ENCODE data around the gene CAVIN3. TPM values are rescaled to one million over a fixed set of nuclear protein-coding genes. Genes with fewer than 3 reads are reported as not detected.
A peak's percentile ranks its signal among the peaks of the same experiment; 100 is the strongest.

CAVIN3 gene
- total and polyA plus RNA-seq, 2 of the 8 experiments (the other 6 are each of a cell fraction or from before 2014, with no cell fraction given), result 17.7 to 26.4 TPM

GRCh38 chr11:6271598-6271997 lies 48.7 kb downstream of the CAVIN3 start:
- FAIRE-seq (no peak), DNase-seq (ENCODE audit: low read depth in 1 of 2, low spot score in 2 of 2) (no peak)
- no peak overlapping the region for H2BK120ac ChIP-seq (replicated peaks; ENCODE audit: low read depth, low read length)
- no peak overlapping the region for H4K91ac ChIP-seq (replicated peaks; ENCODE audit: insufficient read length, low read length)
- H2BK20ac ChIP-seq (ENCODE audit: low read length), result no peak overlapping the region
- POLR2A ChIA-PET (ENCODE audit: partially characterized antibody), result interaction anchor here (0.8 to 1.2 kb wide), 2 partner anchors 13 to 48 kb away, joined by 4 read pairs; no protein-coding TSS in a partner anchor
- no peaks in the 10 kb centered on the region; a peak in 1 of 7 replicates for H3K27me3 ChIP-seq (replicated peaks in 1 of 4; ENCODE audit: control insufficient read depth in 3 of 4, extremely low read depth in 1 of 4, insufficient read depth in 3 of 4, low read length in 3 of 4)
- no peak overlapping the region for H2BK12ac ChIP-seq (ENCODE audit: low read depth, low read length)
- no peak overlapping the region for H2AFZ ChIP-seq (ENCODE audit: low read length)
- no peak overlapping the region for H3K4me3 ChIP-seq (ENCODE audit: extremely low read depth in 1 of 4, insufficient read depth in 2 of 4, low read depth in 3 of 4, low read length in 4 of 4)
- H2BK5ac ChIP-seq (ENCODE audit: low read depth, low read length), result no peak overlapping the region
- H3K79me1 ChIP-seq (ENCODE audit: low read depth, low read length), result no peaks in the 10 kb centered on the region
- no peaks in the 10 kb centered on the region for H3K79me2 ChIP-seq (ENCODE audit: control insufficient read depth in 1 of 2, insufficient read depth in 2 of 2, low read length in 2 of 2)
- no peak overlapping the region for H3K4me2 ChIP-seq (ENCODE audit: insufficient read depth in 1 of 2, low read depth in 2 of 2, low read length in 2 of 2)
- H3K36me3 ChIP-seq (ENCODE audit: control insufficient read depth in 2 of 4, insufficient read depth in 4 of 4, low read length in 3 of 4), result no peaks in the 10 kb centered on the region
- H3K18ac ChIP-seq (ENCODE audit: extremely low read depth, low read length), result no peak overlapping the region
- no peak overlapping the region for H3K9ac ChIP-seq (replicated peaks in 1 of 4; ENCODE audit: extremely low read depth in 1 of 4, low read depth in 3 of 4, low read length in 3 of 4)
- no peak overlapping the region for H4K8ac ChIP-seq (ENCODE audit: extremely low read depth, insufficient read depth, low read length)
- CTCF ChIA-PET (ENCODE audit: partially characterized antibody), result interaction anchor here (0.6 to 8.6 kb wide), 17 partner anchors 11 to 285 kb away, joined by 3 to 112 read pairs (median 8); partner anchors contain the start of genes CCKBR and OR52L1
- no peaks in the 10 kb centered on the region for H3K9me3 ChIP-seq (ENCODE audit: insufficient read depth in 2 of 2, low read depth in 1 of 2, low read length in 1 of 2)
- no peak overlapping the region for H3K23ac ChIP-seq (ENCODE audit: insufficient read length)
- no peaks in the 10 kb centered on the region for H3K23me2 ChIP-seq (ENCODE audit: low read depth, low read length)
- 52% methylated on average over 3 of the region's 3 CpGs; no CpG with 5 or more reads in 1 of the 2 experiments for WGBS, 2 experiments (ENCODE audit: extremely low coverage in 1 of 2, insufficient coverage in 1 of 2, insufficient read length in 1 of 2, insufficient replicate concordance in 2 of 2, low coverage in 1 of 2, low lambda C conversion rate in 2 of 2, missing lambda C conversion rate in 1 of 2)
- H2AK5ac ChIP-seq (ENCODE audit: low read depth, low read length), result peak overlapping the region; percentile 12; the same call in 1 of the 2 replicates
- H4K5ac ChIP-seq (ENCODE audit: insufficient read length, low read depth, low read length), result no peak overlapping the region
- no peak overlapping the region for H3K56ac ChIP-seq (replicated peaks; ENCODE audit: insufficient read length, low read depth, low read length)
- H3K27ac ChIP-seq (ENCODE audit: low read depth, low read length), result no peak overlapping the region
- no peak overlapping the region for H2BK15ac ChIP-seq (ENCODE audit: low read length)
- no peak overlapping the region for H3K4ac ChIP-seq (replicated peaks; ENCODE audit: insufficient read length, low read depth, low read length)
- H3K14ac ChIP-seq (ENCODE audit: insufficient read length), result no peak overlapping the region
- H3K4me1 ChIP-seq (replicated peaks in 1 of 4; ENCODE audit: control insufficient read depth in 3 of 4, insufficient read depth in 4 of 4, low read length in 3 of 4), result peaks cover 0 to 4% (median 0%) of the 10 kb centered on the region in 4 experiments; a peak in 1 of 7 replicates
- no peaks in the 10 kb centered on the region for H4K20me1 ChIP-seq (replicated peaks in 1 of 2; ENCODE audit: control insufficient read depth in 1 of 2, insufficient read depth in 2 of 2, low read length in 2 of 2)
- TF ChIP-seq YY1 (IDR thresholded peaks at IDR 0.05; ENCODE audit: low read depth, low read length) (no peak), RNF2 (IDR thresholded peaks at IDR 0.05; ENCODE audit: borderline replicate concordance, low read depth, low read length, missing control alignments, poor library complexity, severe bottlenecking) (no peak), ATF2 (IDR thresholded peaks at IDR 0.05; ENCODE audit: low read length) (no peak), BACH1 (IDR thresholded peaks at IDR 0.05; ENCODE audit: low read length) (no peak), SUZ12 (IDR thresholded peaks at IDR 0.05; ENCODE audit: low read length) (no peak), CBX5 (IDR thresholded peaks at IDR 0.05; ENCODE audit: low read depth, low read length) (no peak), KDM1A (IDR thresholded peaks at IDR 0.05; ENCODE audit: borderline replicate concordance, low read length) (no peak), JUN (IDR thresholded peaks at IDR 0.05; ENCODE audit: low read depth, low read length) (no peak), HDAC2 (IDR thresholded peaks at IDR 0.05; ENCODE audit: borderline replicate concordance in 1 of 2, low read depth in 2 of 2, low read length in 2 of 2) (no peak), ZNF274 (IDR thresholded peaks at IDR 0.05; ENCODE audit: borderline replicate concordance, extremely low read depth, low read length) (no peak), SP4 (IDR thresholded peaks at IDR 0.05; ENCODE audit: low read length) (no peak), RXRA (IDR thresholded peaks at IDR 0.05; ENCODE audit: insufficient read depth, low read depth, low read length) (no peak)

Data from H1 (cell line).